ENCODE data around the gene ASB18.

ASB18 gene

GRCh38 chr2:236143811-236144210 lies 120.4 kb downstream of the ASB18 start:
- no peak for DNase-seq (ENCODE audit: low read depth)
- no peak for TF ChIP-seq CTCF (conservative IDR thresholded peaks at IDR 0.05; ENCODE audit: control insufficient read depth, insufficient read depth, low read depth, low read length)
- H3K4me3 ChIP-seq (ENCODE audit: control insufficient read depth, low read depth, low read length), result no peak overlapping the region

All from fibroblast of mammary gland (primary cell).